ENCODE measurements around the gene TPRG1L.

The TPRG1L gene

DNA sequence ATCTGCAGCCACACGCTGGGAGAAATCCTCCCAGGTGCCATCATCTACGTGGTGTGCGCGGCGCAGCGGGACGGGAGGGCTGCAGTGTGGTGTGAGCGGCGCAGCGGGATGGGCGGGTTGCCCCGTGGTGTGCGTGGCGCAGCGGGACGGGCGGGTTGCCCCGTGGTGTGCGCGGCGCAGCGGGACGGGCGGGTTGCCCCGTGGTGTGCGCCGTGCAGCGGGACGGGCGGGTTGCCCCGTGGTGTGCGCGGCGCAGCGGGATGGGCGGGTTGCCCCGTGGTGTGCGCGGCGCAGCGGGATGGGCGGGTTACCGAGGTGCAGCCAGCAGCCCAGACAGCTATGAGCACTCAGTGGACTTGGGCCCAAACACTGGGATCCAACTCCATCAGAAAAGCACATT lies 20.4 kb downstream of the TPRG1L start:
- no peak for DNase-seq (ENCODE audit: low spot score)

GRCh38 chr1:3645666-3646355 lies 21.0 kb downstream of the TPRG1L start:
- DNase-seq (ENCODE audit: low spot score): no peak

DNA sequence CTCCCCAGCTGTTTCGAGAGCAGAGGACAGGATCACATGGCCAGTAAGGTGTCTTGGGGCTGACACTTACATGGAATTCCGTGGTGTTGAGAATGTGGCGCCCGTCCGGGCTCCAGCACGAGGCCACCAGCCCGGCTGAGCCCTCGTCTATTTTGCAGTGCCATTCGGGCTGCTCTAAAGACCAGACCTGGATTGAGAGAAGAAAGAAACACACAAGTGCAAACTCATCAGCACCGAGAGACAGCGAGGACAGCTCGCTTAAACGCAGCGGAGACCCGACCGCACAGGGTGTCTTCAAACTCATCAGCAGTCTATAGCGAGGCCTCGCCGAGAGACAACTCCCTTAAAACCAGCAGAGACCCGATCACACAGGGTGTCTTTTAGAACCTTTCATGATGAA lies 21.8 kb downstream of the TPRG1L start:
- no peak for DNase-seq (ENCODE audit: low spot score)

DNA sequence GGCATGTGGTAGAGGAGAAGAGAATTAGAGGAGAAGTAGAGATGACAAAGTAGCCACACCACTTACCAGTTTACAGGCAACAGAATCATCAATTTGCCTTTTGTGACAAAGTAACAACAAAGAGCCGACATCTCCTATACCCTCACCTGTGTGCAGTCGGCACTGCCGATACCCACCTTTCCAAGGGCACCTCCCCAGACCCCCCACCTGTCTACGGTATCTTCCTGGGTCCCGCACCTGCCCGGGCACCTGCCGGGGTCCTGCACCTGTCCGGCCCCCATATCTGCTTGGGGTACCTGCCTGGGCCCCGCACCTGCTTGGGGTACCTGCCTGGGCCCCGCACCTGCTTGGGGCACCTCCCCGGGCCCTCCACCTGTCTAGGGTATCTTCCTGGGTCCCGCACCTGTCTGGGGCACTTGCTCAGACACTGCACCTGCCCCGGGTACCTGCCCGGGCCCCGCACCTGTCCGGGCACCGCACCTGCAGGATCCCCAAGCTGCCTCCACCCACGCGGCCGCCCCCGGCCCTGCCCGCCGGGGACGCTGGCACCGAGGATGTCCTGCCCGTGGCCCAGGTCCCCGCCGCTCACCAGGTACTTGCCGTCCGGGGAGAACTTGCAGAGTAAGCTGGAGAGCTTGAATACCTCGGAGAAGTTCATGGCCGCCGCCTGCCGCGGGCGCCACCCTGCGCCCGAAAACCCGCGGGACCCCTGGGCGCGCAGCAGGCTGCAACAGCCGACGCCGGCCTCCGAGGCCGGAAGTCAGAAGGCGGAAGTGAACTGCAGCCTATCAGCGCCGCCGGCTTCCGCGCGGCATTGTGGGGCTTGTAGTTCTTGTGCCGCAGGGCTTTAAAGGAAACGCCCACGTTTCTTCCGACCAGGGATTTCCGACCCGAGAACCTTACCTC lies 24.8 kb downstream of the TPRG1L start, which contains the start of gene WRAP73:
Gene WRAP73, minus strand, starts transcription at position 762 of the 906 bp plus-strand sequence. Its CDS starts 104 bp downstream, at position 658.
- DNase-seq (ENCODE audit: low spot score): peak; percentile 88

- no peak for DNase-seq (ENCODE audit: low spot score)
These were observed 25.6 kb downstream of the TPRG1L start for GRCh38 chr1:3650248-3651025.

DNA sequence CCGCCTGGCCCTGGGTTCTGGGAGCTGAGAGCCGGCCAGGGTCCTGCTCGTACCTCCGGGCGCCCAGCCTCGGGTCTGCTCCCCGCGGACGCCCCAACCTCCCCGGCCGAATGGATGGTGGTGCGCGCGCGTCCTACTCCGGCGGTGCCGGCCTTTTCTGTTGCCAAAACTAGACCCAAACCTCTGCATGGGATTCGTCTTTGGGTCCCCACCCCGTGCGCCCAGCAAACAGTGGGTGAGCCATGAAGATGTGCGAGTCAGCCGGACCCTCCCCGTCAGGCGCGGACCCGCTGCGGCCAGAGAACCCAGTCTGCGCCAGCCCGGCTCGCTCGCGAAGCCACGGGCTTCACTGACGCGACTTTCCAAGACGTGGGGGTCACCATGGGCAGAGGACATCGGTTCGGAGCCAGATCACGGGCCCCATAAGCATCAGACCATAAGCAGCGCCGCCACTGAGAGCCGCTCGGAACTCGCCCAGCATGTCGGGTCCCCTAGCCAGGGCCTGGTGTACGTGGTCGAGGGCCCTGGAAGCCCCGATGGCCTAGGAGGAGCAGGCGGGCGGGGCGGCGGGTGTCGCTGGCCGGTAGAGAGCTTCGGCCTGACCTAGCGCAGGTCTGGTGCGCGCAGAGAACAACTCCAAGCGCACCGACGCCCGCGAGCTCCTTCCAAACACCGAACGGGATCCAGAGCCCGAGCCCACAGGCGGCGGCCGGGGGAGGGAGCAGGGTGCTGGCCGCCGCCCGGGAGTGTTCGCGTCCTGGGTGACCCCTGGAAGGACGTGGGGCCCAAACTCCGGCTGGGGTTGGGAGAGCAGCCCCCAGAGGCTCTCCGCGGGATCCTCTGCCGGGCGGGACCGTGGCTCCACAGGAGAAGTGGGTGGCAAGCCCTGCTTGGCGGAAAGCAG lies 26.5 kb downstream of the TPRG1L start:
- DNase-seq (ENCODE audit: low spot score): no peak

GRCh38 chr1:3651930-3652547 lies 27.2 kb downstream of the TPRG1L start, which contains the start of gene TP73:
TP73 (plus strand) TSS chr1:3652516; CDS start chr1:3682366, 29,850 bp downstream.
- no peak for DNase-seq (ENCODE audit: low spot score)

- no peak for DNase-seq (ENCODE audit: low spot score)
These were observed 27.9 kb downstream of the TPRG1L start for GRCh38 chr1:3652548-3653285.

DNA sequence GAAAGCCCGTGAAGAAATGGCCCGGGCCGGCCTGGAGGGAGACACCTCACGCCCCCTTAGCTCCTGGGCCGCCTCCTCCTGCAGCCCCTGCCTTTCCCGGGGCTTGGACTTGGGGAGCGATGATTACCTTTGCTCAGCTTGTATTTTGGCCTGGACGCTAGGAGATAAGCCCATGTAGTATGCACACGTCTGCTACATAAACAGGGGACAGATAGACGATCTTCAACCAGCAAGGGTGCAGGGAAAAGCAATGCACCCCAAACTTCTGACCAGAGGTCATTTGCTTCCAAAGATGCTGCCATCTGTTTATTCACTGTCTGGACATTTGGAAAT lies 28.4 kb downstream of the TPRG1L start:
- DNase-seq (ENCODE audit: low spot score): no peak

GRCh38 chr1:3654549-3655281 lies 29.9 kb downstream of the TPRG1L start:
- no peak for DNase-seq (ENCODE audit: low spot score)

DNA sequence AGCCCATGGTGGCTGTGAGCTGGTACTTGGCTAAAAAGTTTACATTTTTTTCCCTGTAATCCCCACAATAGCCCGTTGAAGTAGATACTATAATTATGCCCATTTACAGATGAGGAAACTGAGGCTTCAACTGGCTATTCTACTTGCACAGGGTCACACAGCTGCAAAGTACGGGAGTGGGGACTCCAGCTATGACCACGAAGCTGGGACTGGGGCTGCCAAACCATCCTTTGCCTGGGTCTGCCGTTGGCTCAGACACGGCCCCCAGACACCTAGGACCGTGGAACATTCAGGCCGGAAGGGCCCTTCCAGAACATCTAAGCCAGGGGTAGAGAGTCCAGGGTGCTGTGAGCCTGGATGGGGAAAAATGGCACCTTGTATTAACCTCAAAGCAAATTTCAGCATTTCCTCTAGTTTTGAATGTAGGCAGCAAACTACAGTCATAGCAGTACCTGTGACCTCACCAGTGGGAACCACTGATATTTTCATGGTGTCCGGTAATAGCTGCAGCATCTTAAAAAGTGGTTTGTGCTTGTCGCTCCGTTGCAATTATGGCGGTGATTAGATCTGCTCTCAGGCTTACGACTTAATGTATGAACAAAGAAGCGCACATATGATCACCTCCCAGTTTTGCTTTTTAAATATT lies 31.8 kb downstream of the TPRG1L start:
- DNase-seq (ENCODE audit: low spot score): no peak

- DNase-seq (ENCODE audit: low spot score): no peak
These were observed 32.3 kb downstream of the TPRG1L start for GRCh38 chr1:3657096-3657475.

DNA sequence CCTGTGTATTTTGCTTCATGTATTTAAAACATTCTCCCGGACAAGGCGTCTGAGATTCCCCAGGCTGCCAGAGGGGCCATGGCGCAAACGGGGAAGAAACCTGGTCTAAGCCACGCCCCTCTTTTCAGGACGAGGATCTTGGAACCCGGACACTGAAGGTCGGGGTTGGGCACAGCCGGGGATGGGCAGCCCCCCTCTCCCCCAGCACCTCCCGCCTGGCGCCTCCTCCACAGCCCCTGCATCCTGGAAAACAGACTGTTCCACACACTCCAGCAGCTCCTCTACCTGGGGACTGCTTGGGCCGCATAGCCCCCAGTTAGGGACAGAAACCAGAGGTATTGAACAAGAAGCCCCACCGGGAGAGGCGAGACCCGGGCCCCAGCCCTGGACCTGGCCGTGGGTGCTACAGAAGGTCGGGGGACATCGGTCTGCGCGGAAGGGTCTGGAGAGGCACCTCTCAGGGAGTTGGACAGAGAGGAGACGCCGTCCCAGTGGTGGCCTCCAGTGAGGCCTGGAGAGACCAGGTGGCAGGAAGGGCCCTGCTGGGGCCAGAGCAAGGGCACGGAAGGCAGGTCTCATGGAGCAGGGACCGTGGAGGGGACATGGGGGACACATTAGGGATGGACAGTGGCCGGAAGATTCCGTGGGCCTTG lies 32.9 kb downstream of the TPRG1L start:
- no peak for DNase-seq (ENCODE audit: low spot score)

- no peak for DNase-seq (ENCODE audit: low spot score)
These were observed 33.4 kb downstream of the TPRG1L start for GRCh38 chr1:3658231-3658615.

DNA sequence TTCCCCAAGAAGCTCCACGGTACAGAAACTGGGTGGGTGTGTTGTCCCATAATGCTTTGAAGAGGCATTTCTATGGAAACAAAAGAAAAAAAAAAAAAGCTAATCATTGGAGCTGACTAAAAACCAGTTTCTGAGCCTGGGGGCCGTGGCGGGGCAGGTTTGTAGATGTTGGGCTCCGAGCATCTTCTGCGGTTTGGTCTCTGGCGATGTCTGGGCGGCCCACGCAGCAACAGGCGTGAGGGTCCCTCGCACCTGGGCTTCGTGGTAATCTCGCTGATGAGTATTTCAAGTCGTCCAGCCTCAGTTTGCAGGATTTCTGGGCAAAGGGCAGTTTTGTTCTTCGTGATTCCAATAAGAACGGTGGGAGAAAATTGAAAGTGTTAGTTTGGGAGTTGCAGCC lies 34.3 kb downstream of the TPRG1L start:
- no peak for DNase-seq (ENCODE audit: low spot score)

GRCh38 chr1:3660704-3661103 lies 35.9 kb downstream of the TPRG1L start:
- DNase-seq (ENCODE audit: low spot score): no peak

- DNase-seq (ENCODE audit: low spot score): no peak
These were observed 36.8 kb downstream of the TPRG1L start for GRCh38 chr1:3661631-3662030.

GRCh38 chr1:3662080-3662671 lies 37.4 kb downstream of the TPRG1L start:
- no peak for DNase-seq (ENCODE audit: low spot score)
